A673 (cell line): Measurements from ENCODE around the gene MTERF4. TPM values are rescaled to one million over a fixed set of nuclear protein-coding genes. Genes with fewer than 3 reads are reported as not detected.

Source experiments
- BruUV-seq: library from RNA; stranded (reverse); fragments of 400-500 nt; replicated peaks from 2 replicates; lab custom pipeline; 2021; lab: Mats Ljungman, UMichigan
- CTCF ChIA-PET: fragments of 300-600 bp; sonication (Branson Sonifier 250); formaldehyde crosslinking; loops from one replicate; lab custom pipeline; 2022; ENCODE audit warnings: antibody characterized with exemption; lab: Charles Lee
- POLR2A ChIA-PET: fragments of 300-600 bp; sonication (Branson Sonifier 250); formaldehyde crosslinking; loops from one replicate; lab custom pipeline; 2022; ENCODE audit warnings: antibody characterized with exemption; ENCODE audit not compliant: low non-redundant PET; lab: Charles Lee
- DNase-seq: peaks from one replicate; pipeline ENCODE4 v3.0.0-alpha.2; 2015; ENCODE audit warnings: low spot score
- H3K27ac ChIP-seq: fragments of 200-600 bp; sonication (generic); 2 replicates; pipeline ENCODE4 v1.5.1; 2016; ENCODE audit warnings: mixed run types, low read depth, mild to moderate bottlenecking, mixed read lengths, antibody characterized with exemption, low read length; ENCODE audit not compliant: poor library complexity, severe bottlenecking
- H3K27me3 ChIP-seq: fragments of 200-600 bp; sonication (generic); replicated peaks from 2 replicates; pipeline ENCODE4 v1.6.1; 2017; ENCODE audit warnings: mixed run types, low read depth, mild to moderate bottlenecking, mixed read lengths, antibody characterized with exemption, low read length; ENCODE audit not compliant: insufficient read depth, poor library complexity
- H3K36me3 ChIP-seq: fragments of 200-600 bp; sonication (generic); 2 replicates; pipeline ENCODE4 v1.6.1; 2016; ENCODE audit warnings: mixed run types, mild to moderate bottlenecking, mixed read lengths, antibody characterized with exemption, low read length; ENCODE audit not compliant: insufficient read depth, poor library complexity, severe bottlenecking
- H3K4me1 ChIP-seq: fragments of 200-600 bp; sonication (generic); 2 replicates; pipeline ENCODE4 v1.6.1; 2017; ENCODE audit warnings: mixed run types, mild to moderate bottlenecking, mixed read lengths, antibody characterized with exemption, low read length; ENCODE audit not compliant: insufficient read depth, poor library complexity, severe bottlenecking
- H3K4me3 ChIP-seq: fragments of 200-600 bp; sonication (generic); 2 replicates; pipeline ENCODE4 v1.5.1; 2016; ENCODE audit warnings: low read depth, mixed run types, mild to moderate bottlenecking, mixed read lengths, low read length; ENCODE audit not compliant: poor library complexity, severe bottlenecking
- H3K9me3 ChIP-seq: fragments of 200-600 bp; sonication (generic); 2 replicates; pipeline ENCODE4 v1.6.1; 2016; ENCODE audit warnings: mixed run types, low read depth, mild to moderate bottlenecking, mixed read lengths, antibody characterized with exemption, low read length; ENCODE audit not compliant: poor library complexity, severe bottlenecking
- EZH2 ChIP-seq: fragments of 200-600 bp; sonication (generic); IDR thresholded peaks from 2 replicates; pipeline ENCODE4 v1.6.1; 2017; ENCODE audit warnings: borderline replicate concordance, low read depth, mild to moderate bottlenecking, mixed read lengths, antibody characterized with exemption, low read length; ENCODE audit not compliant: poor library complexity, severe bottlenecking
- intact Hi-C: fragments of 100-400 bp; cut with micrococcal nuclease; formaldehyde crosslinking; loops from one replicate; pipeline ENCODE4 v1.10.0; 2022; ENCODE audit not compliant: unreplicated experiment
- total RNA-seq: library from RNA; stranded (reverse); gene quantifications from 2 replicates; pipeline ENCODE4 v1.2.3, GENCODE V29; 2021
- TF ChIP-seq, protein P1 (sequence below): fragments of 300-800, 200-600 bp; sonication (generic); conservative IDR thresholded peaks from 2 replicates; pipeline ENCODE4 v1.5.1; 2017; ENCODE audit warnings: low read depth, mild to moderate bottlenecking, antibody characterized with exemption, low read length, moderate library complexity, mixed read lengths

Gene MTERF4
- total RNA-seq, 1 experiment from 2014 or later = 39.8 TPM

DNA sequence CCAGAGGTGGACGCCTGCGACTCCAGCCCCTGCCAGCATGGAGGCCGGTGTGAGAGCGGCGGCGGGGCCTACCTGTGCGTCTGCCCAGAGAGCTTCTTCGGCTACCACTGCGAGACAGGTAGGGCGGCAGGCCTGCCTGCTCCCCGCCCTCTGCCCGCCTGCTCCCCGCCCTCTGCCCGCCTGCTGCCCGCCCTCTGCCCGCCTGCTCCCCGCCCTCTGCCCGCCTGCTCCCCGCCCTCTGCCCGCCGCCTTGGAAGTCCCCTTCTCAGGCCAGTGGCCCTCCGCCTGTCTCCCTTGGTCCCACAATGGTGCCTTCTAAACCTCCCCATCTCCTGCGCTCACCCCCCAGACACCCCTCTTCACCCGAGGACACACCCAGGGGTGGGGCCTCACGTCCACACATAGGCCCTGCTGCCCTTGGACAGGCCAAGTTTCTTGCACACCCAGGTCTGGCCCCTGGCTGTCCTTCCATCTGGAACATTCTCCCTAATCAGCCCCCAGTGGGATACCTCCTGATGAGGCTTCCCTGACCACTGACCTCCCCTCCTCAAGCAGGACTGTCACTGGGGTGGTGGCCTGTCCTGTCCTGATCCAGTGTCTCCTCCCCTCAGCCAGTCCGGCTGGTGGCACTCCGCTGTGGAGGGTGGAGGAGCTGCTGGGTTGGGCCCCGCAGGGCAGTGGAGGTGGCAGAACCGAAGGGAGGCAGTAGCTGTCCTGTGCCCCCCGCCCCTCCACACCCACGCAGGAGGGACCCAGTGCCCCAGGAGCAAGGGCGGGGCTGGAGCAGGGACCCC, 37.9 kb downstream of the MTERF4 start:
- Histone ChIP-seq H3K27me3 (no peaks in the 10 kb centered on the region), H3K9me3 (no peaks in the 10 kb centered on the region), H3K4me3 (no peak overlapping the region), H3K36me3 (no peaks in the 10 kb centered on the region), H3K27ac (no peak overlapping the region), H3K4me1 (no peaks in the 10 kb centered on the region)
- CTCF ChIA-PET = no interaction called here
- intact Hi-C loops = no loop called here
- POLR2A ChIA-PET = no interaction called here
- TF ChIP-seq, protein P1, sequence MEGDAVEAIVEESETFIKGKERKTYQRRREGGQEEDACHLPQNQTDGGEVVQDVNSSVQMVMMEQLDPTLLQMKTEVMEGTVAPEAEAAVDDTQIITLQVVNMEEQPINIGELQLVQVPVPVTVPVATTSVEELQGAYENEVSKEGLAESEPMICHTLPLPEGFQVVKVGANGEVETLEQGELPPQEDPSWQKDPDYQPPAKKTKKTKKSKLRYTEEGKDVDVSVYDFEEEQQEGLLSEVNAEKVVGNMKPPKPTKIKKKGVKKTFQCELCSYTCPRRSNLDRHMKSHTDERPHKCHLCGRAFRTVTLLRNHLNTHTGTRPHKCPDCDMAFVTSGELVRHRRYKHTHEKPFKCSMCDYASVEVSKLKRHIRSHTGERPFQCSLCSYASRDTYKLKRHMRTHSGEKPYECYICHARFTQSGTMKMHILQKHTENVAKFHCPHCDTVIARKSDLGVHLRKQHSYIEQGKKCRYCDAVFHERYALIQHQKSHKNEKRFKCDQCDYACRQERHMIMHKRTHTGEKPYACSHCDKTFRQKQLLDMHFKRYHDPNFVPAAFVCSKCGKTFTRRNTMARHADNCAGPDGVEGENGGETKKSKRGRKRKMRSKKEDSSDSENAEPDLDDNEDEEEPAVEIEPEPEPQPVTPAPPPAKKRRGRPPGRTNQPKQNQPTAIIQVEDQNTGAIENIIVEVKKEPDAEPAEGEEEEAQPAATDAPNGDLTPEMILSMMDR = no peak
- no peak for TF ChIP-seq EZH2
- no TSS peak for BruUV-seq
- no peak for DNase-seq

DNA sequence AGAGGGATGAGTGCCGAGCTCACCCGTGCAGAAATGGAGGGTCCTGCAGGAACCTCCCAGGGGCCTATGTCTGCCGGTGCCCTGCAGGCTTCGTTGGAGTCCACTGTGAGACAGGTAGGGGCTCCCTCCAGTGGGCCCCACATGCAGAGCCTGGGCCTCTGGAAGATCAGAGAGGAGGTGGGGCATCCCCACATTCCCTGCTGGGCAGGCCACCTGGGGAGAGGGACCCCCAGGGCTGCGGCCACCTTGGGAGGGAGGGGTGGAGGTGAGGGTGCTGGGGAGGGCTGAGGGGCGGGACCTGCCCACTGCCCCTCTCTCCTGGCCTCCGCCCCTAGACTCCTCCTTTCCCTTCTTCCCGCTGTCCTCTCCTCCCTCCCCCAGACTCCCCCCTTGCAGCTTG, 38.5 kb downstream of the MTERF4 start:
- POLR2A ChIA-PET = no interaction called here
- CTCF ChIA-PET = no interaction called here
- intact Hi-C loops = no loop called here
- H3K4me3 ChIP-seq = no peak overlapping the region
- no peaks in the 10 kb centered on the region for H3K9me3 ChIP-seq
- DNase-seq = no peak
- BruUV-seq = no TSS peak
- TF ChIP-seq, protein P1 = no peak
- TF ChIP-seq EZH2 = no peak
- H3K27me3 ChIP-seq = no peaks in the 10 kb centered on the region
- H3K36me3 ChIP-seq = no peaks in the 10 kb centered on the region
- H3K4me1 ChIP-seq = no peaks in the 10 kb centered on the region
- H3K27ac ChIP-seq = no peak overlapping the region

- no peaks in the 10 kb centered on the region for H3K4me1 ChIP-seq
- BruUV-seq = no TSS peak
- ChIA-PET POLR2A (no interaction called here), CTCF (no interaction called here)
- TF ChIP-seq, protein P1 = no peak
- TF ChIP-seq EZH2 = no peak
- H3K27ac ChIP-seq = no peak overlapping the region
- no peaks in the 10 kb centered on the region for H3K36me3 ChIP-seq
- no peak overlapping the region for H3K4me3 ChIP-seq
- intact Hi-C loops = no loop called here
- DNase-seq = no peak
- H3K9me3 ChIP-seq = no peaks in the 10 kb centered on the region
- H3K27me3 ChIP-seq = no peaks in the 10 kb centered on the region
Measured at GRCh38 chr2:241063093-241063551, 39.0 kb downstream of the MTERF4 start.
